HepG2 (cell line): ENCODE data around the gene CAMK2A. TPM values are rescaled to one million over a fixed set of nuclear protein-coding genes. Genes with fewer than 3 reads are reported as not detected.

ENCODE experiments used
- ATAC-seq: fragments of 200-7000 bp; cut with Tn5 transposase; 3 replicates; pipeline ENCODE4 v1.9.1; 2020; ENCODE audit warnings: mild to moderate bottlenecking, moderate library complexity
- BruUV-seq: library from RNA; stranded (reverse); fragments of 400-500 nt; replicated peaks from 2 replicates; lab custom pipeline; 2021; lab: Mats Ljungman, UMichigan
- CTCF ChIA-PET: fragments of 300-600 bp; formaldehyde crosslinking; extraction: SDS; loops from one replicate; lab custom pipeline; 2021; ENCODE audit warnings: low total read pairs, inconsistent platforms, low intra/inter-chr PET ratio; lab: Yijun Ruan, JAX
- POLR2A ChIA-PET: fragments of 350-600 bp; sonication (Branson Sonifier 250); formaldehyde crosslinking; loops from one replicate; lab custom pipeline; 2020; ENCODE audit warnings: antibody characterized with exemption, inconsistent platforms; lab: Yijun Ruan, JAX
- DNase-seq: peaks from one replicate; pipeline ENCODE4 v3.0.0-alpha.2; 2015; ENCODE audit warnings: low spot score
- FAIRE-seq: peaks from 3 replicates; lab custom pipeline; 2011; peaks lifted over from hg19 to GRCh38; lab: Jason Lieb, UNC
- H2AFZ ChIP-seq: one replicate; pipeline ENCODE4 v1.6.1; 2011; ENCODE audit warnings: low read length, inconsistent platforms
- H3K27ac ChIP-seq: fragments of 300-600 bp; 3 replicates; pipeline ENCODE4 v1.8.0; 2011; ENCODE audit warnings: mixed run types, mild to moderate bottlenecking, mixed read lengths, low read length, inconsistent platforms; ENCODE audit not compliant: insufficient read depth; ENCODE audit errors: extremely low read length
- H3K27me3 ChIP-seq, 2 experiments: fragments of 200-600 bp in 1 of 2; 2 replicates in 1 of 2; 3 replicates in 1 of 2; pipeline versions ENCODE4 v1.6.0 to v1.8.0; 2011; ENCODE audit warnings: low read length in 2 of 2, mild to moderate bottlenecking in 2 of 2, moderate library complexity in 2 of 2, inconsistent platforms in 1 of 2; ENCODE audit not compliant: insufficient read depth in 2 of 2, control insufficient read depth in 1 of 2
- H3K36me3 ChIP-seq, 2 experiments: fragments of 200-600 bp in 1 of 2; replicated peaks in 1 of 2; 2 replicates in 1 of 2; 3 replicates in 1 of 2; pipeline versions ENCODE4 v1.5.1 to v1.8.0; 2011; ENCODE audit warnings: low read length in 2 of 2, inconsistent platforms in 1 of 2; ENCODE audit not compliant: insufficient read depth in 2 of 2, control insufficient read depth in 1 of 2
- H3K4me1 ChIP-seq: 2 replicates; pipeline ENCODE4 v1.5.1; 2012; ENCODE audit warnings: low read length, inconsistent platforms; ENCODE audit not compliant: insufficient read depth
- H3K4me2 ChIP-seq: 2 replicates; pipeline ENCODE4 v1.6.0; 2011; ENCODE audit warnings: low read depth, low read length, inconsistent platforms
- H3K4me3 ChIP-seq, 3 experiments: fragments of 200-600 bp in 1 of 3; sonication (generic), shearing (Covaris generic) in 1 of 3; replicated peaks in 1 of 3; 2 replicates each; pipeline ENCODE4 v1.5.1; 2011 to 2016; ENCODE audit warnings: low read length in 3 of 3, inconsistent platforms in 2 of 3, low read depth in 2 of 3, mild to moderate bottlenecking in 2 of 3, control low read depth in 1 of 3, mixed read lengths in 1 of 3; ENCODE audit not compliant: insufficient read depth in 1 of 3
- H3K79me2 ChIP-seq: one replicate; pipeline ENCODE4 v1.6.1; 2011; ENCODE audit warnings: low read length, inconsistent platforms; ENCODE audit not compliant: insufficient read depth
- H3K9ac ChIP-seq: 2 replicates; pipeline ENCODE4 v1.6.0; 2011; ENCODE audit warnings: mild to moderate bottlenecking, low read depth, low read length, inconsistent platforms; ENCODE audit not compliant: insufficient read depth
- H3K9me3 ChIP-seq: 2 replicates; pipeline ENCODE4 v1.5.1; 2012; ENCODE audit warnings: mild to moderate bottlenecking, low read length
- H4K20me1 ChIP-seq: 2 replicates; pipeline ENCODE4 v1.6.0; 2011; ENCODE audit warnings: inconsistent platforms, mild to moderate bottlenecking, low read length, moderate library complexity; ENCODE audit not compliant: insufficient read depth
- HCFC1 ChIP-seq: fragments of 150-350 bp; IDR thresholded peaks from 2 replicates; pipeline ENCODE4 v1.6.1; 2014; ENCODE audit warnings: low read depth, low read length
- MXD4 ChIP-seq: IDR thresholded peaks from 2 replicates; pipeline ENCODE4 v1.6.1; 2016; ENCODE audit warnings: mild to moderate bottlenecking, missing biosample characterization, missing genetic modification reagents
- NR2F6 ChIP-seq, 2 experiments: IDR thresholded peaks; 2 replicates each; pipeline ENCODE4 v1.6.1; 2016; ENCODE audit warnings: antibody characterized with exemption in 1 of 2, mild to moderate bottlenecking in 1 of 2
- RAD51 ChIP-seq: fragments of 450-650 bp; IDR thresholded peaks from 2 replicates; pipeline ENCODE4 v1.6.1; 2016; ENCODE audit warnings: borderline replicate concordance
- SNAPC5 ChIP-seq: sonication (generic); formaldehyde crosslinking; IDR thresholded peaks from 2 replicates; pipeline ENCODE4 v1.8.1; 2023; ENCODE audit warnings: mild to moderate bottlenecking, missing genetic modification reagents, borderline replicate concordance
- SNRNP70 ChIP-seq: fragments of 200-400 bp; formaldehyde crosslinking; IDR thresholded peaks from 2 replicates; pipeline ENCODE4 v1.6.1; 2017; ENCODE audit warnings: mild to moderate bottlenecking, low read depth, low read length, moderate library complexity
- ZBTB39 ChIP-seq: sonication (generic); formaldehyde crosslinking; IDR thresholded peaks from 2 replicates; pipeline ENCODE4 v1.5.0; 2020; ENCODE audit warnings: missing genetic modification reagents
- ZNF737 ChIP-seq: sonication (generic); formaldehyde crosslinking; IDR thresholded peaks from 2 replicates; pipeline ENCODE4 v1.5.0; 2020; ENCODE audit warnings: missing genetic modification reagents, mild to moderate bottlenecking, borderline replicate concordance
- ZNF747 ChIP-seq: sonication (generic); formaldehyde crosslinking; IDR thresholded peaks from 2 replicates; pipeline ENCODE4 v1.8.1; 2023; ENCODE audit warnings: missing genetic modification reagents, mild to moderate bottlenecking, borderline replicate concordance
- ZNF772 ChIP-seq: sonication (generic); formaldehyde crosslinking; IDR thresholded peaks from 2 replicates; pipeline ENCODE4 v1.5.0; 2020; ENCODE audit warnings: mild to moderate bottlenecking, missing genetic modification reagents
- ZNF782 ChIP-seq: sonication (generic); formaldehyde crosslinking; IDR thresholded peaks from 2 replicates; pipeline ENCODE4 v1.4.0; 2020; ENCODE audit warnings: missing genetic modification reagents, mild to moderate bottlenecking, borderline replicate concordance
- WGBS: methylation state at CpG from one replicate; pipeline ENCODE4 v1.1.6; 2017; ENCODE audit warnings: low lambda C conversion rate; 5-methylcytosine and 5-hydroxymethylcytosine counted together
- in situ Hi-C: cut with HindIII; loops from 2 replicates; pipeline ENCODE4 v1.10.0; 2017; ENCODE audit warnings: low pct_unique_long_range_greater_than_20kb; ENCODE audit not compliant: extremely low pct_ligation_motif_present
- intact Hi-C: fragments of 100-400 bp; cut with micrococcal nuclease; formaldehyde crosslinking; loops from one replicate; pipeline ENCODE4 v1.10.0; 2022; ENCODE audit not compliant: unreplicated experiment
- polyA plus RNA-seq, 8 experiments: library from polyadenylated mRNA; depleted of rRNA in 3 of 8; stranded (reverse) in 7 of 8; unstranded in 1 of 8; fragments of >200 nt; fragmentation: Illumina TruSeq in 4 of 8; extraction: Trizol in 4 of 8; gene quantifications; 2 replicates each; pipeline versions ENCODE4 v1.2.1 to v1.2.3, GENCODE V29; 2011 to 2016; ENCODE audit warnings: low read depth in 4 of 8, missing spikeins in 1 of 8, mixed read lengths in 1 of 8; ENCODE audit not compliant: insufficient read depth in 1 of 8
- total RNA-seq, 5 experiments: library from RNA; depleted of rRNA; stranded (reverse); fragments of >200 nt; fragmentation: Illumina TruSeq; extraction: Trizol; gene quantifications; 2 replicates each; pipeline ENCODE4 v1.2.3, GENCODE V29; 2016; ENCODE audit warnings: low read depth in 1 of 5

Gene CAMK2A
- total and polyA plus RNA-seq, 2 of the 13 experiments (the other 11 are each of a cell fraction or from before 2014, with no cell fraction given): 0.11 TPM; not detected in 1

DNA sequence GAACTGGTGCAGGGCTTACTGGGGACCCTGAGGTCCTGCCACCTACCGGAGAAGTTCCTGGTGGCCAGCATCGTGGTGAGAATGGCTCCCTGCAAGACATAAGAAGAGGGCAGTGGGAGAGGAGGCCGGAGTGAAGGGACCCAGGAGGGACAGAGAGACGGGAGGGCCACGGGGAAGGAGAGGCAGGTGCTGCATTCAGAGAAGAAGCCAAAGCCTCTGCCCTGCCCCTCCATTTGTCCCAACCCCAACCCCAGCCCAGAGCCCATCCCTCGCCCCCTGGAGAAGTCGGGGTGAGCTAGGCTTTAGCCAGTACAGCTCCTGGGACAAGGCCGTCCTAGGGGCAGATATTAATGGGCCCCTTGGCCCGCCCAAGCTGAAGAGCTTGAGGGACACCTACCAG is 41.8 kb downstream of the CAMK2A start:
- intact Hi-C loops (no loop called here), in situ Hi-C loops (no loop called here)
- no TSS peak for BruUV-seq
- FAIRE-seq (no peak), DNase-seq (no peak), ATAC-seq (no peak)
- 46% methylated on average over 5 of the region's 9 CpGs for WGBS
- ChIA-PET CTCF (no interaction called here), POLR2A (no interaction called here)
- no peak overlapping the region for H3K4me3 ChIP-seq
- no peaks in the 10 kb centered on the region for H3K79me2 ChIP-seq
- no peak overlapping the region for H2AFZ ChIP-seq
- H4K20me1 ChIP-seq: no peaks in the 10 kb centered on the region
- H3K27ac ChIP-seq: no peak overlapping the region
- H3K9me3 ChIP-seq: no peaks in the 10 kb centered on the region
- H3K4me1 ChIP-seq: peaks cover 15% of the 10 kb centered on the region
- H3K4me2 ChIP-seq: no peak overlapping the region
- H3K27me3 ChIP-seq: peaks cover 5 to 60% of the 10 kb centered on the region in 2 experiments; a peak in 4 of 5 replicates
- H3K36me3 ChIP-seq: no peaks in the 10 kb centered on the region
- TF ChIP-seq MXD4 (CRISPR knock-in tag): no peak
- TF ChIP-seq SNRNP70: no peak
- no peak for TF ChIP-seq RAD51
- TF ChIP-seq ZNF772 (CRISPR knock-in tag): no peak
- TF ChIP-seq ZNF737 (CRISPR knock-in tag): no peak
- TF ChIP-seq ZBTB39: no peak
- no peak for TF ChIP-seq HCFC1
- TF ChIP-seq ZNF747 (CRISPR knock-in tag): no peak
- TF ChIP-seq ZNF782 (CRISPR knock-in tag): no peak
- TF ChIP-seq SNAPC5 (CRISPR knock-in tag): no peak
- no peak for TF ChIP-seq NR2F6 (IDR thresholded peaks at IDR 0.05)
- TF ChIP-seq NR2F6 (CRISPR knock-in tag; IDR thresholded peaks at IDR 0.05): no peak
- no peak overlapping the region for H3K9ac ChIP-seq
